HG03571 (cell line): ENCODE results near the gene MAP3K5.
A peak's percentile ranks its signal among the peaks of the same experiment; 100 is the strongest.

Source experiments
- ATAC-seq: cut with Tn5 transposase; IDR thresholded peaks from one replicate; pipeline ENCODE4 v1.9.1; 2021; ENCODE audit not compliant: unreplicated experiment

The MAP3K5 gene

DNA sequence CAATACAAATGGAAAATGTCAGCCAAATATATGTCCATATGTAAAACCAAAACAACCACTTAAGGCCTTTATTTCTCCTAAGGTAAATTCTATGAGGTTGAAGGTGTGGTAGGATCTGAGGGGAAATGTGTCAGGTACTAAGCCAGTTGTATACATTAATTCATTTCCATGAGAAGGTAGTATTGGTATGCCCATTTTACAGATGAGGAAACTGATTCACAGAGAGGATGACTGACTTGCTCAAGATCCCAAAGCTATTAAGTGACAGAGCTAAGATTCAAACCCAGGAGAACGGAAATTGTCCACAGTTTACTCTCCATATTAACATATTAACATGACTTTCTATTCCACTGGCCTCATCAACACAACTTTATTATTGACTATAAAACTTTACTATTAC is 177.9 kb downstream of the MAP3K5 start:
- no peak for ATAC-seq

DNA sequence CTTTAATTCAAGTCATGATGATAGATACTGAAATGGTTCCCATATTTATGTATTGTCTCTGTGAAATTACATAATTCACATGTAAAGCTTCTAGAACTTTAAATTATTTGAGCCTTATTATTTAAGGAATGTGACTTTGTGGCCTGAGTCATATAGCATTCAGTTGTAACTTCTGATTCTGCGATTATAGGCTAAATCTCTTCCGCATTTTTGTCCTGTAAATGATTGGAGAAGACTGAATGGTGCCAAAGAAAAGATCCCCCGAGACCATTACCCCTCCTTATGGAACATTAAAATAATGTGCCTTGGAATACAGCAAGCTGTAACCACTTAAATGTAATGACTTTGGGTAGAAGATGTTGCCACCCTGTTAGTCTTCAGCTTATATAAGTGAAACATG is 178.8 kb downstream of the MAP3K5 start:
- ATAC-seq: no peak

DNA sequence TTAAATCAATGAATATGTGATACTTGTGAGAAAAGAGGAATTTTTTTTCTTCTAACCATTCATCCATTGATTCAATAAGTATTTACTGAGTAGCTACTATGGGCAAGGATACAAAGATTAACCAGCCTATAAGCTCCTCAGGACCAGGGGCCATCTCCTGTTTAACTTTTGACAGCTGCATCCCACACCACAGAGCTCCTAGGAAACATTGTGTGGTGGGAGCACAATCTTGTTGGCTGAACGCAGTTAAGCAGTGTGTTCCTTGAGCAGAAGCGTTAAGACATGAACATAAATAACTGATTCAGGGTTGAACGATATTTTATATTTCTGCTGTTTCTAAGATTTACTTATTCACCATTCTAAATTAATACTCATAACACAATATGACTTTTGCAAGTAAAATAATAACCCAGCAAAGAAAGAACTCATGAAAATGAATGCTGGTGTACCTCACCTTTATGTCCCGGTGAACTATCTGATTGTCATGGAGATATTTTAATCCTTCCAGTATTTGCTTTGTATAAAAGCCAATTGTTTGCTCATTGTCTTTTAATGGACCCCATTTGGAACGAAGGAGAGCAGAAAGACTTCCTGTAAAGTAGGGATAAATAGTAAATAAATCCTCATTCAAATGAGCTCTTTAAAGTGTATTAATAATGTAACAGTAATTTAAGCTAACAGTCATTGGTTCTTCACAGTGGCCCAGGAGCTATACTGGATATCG is 179.4 kb downstream of the MAP3K5 start:
- no peak for ATAC-seq

DNA sequence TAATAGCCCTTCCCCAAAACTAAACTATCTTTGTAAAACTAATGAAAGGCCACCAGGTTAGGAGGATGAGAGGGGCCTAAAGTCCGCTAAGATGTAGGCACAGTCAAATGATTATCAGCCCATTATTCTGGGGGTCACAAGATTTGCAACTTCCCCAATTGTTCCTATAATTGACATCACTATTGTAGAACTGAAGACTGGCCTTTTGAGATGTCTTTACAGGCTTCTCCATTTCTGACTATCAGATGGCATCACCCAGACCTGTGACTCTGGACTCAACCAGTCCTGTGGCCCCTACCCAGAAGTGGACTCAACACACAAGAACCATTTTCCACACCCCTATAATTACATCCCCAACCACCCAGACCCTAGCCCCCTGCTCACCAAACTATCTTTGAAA is 180.5 kb downstream of the MAP3K5 start:
- ATAC-seq: no peak

DNA sequence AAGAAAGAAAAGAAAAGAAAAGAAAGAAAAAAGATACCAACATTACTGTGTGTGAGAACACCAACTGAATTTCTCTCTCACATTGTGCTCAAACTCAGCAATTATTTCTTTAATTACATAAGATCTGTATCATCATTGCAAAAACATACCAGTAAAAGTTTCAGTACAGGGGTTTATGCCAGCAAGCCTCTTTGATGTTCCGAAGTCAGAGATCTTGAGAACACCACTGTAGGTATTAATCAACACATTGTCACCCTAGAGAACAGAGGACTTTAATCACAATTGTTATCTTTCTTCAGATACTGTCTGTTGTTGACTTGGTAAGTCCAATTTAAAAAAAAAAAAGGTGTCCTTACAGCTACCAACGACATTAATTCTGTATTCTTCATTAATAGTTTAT is 181.1 kb downstream of the MAP3K5 start:
- ATAC-seq: no peak

DNA sequence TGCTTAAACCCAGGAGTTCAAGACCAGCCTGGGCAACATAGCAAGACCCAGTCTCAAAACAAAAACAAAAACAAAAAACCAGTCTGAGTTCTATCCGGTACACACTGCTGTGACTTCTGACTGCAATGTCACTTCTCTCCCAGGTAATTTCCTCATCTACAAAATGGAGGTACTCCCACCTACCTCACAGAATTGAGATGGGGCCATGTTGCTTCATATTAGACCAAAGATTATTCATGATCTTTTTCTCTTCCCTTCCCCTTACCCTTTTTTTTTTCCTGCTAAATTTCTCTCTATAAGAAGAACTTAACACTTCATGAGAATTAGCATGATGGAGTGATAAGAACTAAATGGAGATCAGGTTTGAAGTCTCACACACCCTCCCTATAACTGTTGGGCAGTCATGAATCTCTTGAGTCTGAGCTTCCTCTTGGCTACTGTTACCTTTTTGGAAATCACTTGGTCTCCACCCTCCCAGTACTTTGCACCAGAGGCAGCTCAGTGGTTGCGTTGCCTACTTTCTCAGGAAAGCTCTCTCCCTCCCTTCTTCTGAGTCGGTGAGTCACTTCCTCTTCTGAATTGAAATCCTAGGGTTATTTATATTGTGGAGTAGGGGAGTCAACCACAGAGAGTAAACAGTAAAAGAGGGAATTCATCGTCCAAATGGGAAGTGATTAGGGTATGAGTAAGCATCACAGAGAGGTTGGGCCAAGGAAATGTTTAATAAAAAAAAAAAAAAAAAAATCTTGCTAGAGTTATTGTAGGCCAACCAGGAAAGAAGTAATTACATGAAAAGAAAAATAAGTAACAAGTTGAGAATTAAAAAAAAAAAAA is 182.2 kb downstream of the MAP3K5 start:
- no peak for ATAC-seq

DNA sequence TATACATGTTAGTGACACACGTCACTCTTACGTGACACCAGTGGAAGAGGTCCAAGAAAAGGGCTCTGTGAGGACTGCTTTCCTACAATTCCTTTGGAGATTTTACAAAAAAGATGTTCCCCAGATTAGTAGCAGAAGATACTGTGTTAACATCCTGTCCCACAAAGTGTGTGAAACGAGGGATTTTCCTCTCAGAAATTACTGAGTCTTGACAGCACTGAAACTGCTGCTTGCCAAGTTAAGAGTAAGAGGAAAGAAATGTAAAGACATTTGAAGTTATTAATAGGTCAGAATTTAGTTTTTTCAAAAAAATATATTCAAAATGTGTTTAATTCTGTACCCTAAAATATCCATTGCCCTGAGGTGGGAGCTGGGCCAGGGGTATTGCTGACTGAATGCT is 183.3 kb downstream of the MAP3K5 start:
- no peak for ATAC-seq

DNA sequence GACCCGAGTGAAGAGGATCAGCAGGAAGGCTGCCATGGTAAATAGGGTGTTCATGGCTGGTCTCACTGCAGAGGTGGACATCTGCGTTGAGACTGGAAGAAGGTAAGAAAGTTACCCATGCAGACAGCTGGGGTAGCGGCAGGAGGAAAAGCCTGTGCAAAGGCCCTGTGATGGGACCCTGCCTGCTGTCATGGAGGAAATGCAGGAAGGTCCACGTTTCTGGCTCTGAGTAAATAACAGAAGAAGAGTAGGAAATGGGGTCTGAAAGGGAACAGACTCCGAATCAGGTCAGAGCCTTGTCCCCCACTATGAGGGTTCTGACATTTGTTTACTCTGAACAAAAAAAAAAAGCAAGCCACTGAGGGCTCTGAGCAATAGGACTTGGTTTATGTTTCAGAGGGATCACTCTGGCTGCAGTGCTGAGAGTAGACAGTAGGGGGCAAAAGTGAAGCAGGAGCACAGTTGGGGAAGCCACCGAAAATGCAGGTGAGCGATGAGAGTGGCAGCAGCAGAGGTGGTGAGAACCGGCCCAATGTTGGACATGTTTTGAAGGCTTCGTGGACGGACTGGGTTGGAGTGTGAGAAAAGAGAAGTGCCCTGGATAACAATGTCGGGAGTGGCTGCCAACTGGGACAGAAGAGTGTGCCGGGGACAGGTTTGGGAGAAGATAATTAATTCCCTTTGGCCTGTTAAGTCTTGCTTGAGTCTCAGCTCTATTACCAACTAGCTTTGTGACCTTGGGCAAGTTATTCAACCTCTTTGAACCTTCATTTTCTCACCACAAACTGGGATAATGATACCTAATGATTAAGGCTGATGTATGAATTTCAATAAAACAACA is 184.1 kb downstream of the MAP3K5 start:
- peak; percentile 65 for ATAC-seq

DNA sequence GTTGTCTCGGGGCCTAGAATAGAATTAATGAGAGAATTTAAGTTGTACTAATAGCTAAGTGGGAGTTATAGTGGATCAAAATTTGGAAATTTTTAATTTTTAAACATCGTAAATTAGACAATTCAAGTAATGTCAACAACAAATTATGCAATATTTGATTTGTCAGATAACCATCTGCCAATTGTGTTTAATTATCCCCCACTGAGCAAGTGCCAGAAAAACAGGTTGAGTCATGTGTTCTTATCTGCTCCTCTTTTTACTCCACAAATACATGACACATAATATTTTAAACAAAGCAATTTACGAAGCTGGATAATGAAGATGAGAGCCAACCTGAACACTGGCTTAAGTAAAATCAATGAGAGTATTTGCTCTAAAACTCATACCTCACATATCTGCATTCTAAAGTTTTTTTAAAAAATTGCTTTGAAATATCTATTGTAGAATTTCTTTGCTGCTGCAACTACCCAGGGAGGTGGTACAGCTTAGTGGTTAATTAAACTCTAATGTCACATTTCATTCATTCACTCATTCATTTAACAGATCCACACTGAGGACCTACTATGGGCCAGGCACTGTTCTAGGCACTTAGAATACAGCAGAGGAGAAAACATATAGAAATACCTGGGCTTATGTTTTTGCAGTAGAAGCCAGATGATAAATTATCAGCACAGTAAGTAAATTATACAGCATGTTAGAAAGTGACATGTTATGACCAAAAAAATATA is 184.9 kb downstream of the MAP3K5 start:
- ATAC-seq: no peak

DNA sequence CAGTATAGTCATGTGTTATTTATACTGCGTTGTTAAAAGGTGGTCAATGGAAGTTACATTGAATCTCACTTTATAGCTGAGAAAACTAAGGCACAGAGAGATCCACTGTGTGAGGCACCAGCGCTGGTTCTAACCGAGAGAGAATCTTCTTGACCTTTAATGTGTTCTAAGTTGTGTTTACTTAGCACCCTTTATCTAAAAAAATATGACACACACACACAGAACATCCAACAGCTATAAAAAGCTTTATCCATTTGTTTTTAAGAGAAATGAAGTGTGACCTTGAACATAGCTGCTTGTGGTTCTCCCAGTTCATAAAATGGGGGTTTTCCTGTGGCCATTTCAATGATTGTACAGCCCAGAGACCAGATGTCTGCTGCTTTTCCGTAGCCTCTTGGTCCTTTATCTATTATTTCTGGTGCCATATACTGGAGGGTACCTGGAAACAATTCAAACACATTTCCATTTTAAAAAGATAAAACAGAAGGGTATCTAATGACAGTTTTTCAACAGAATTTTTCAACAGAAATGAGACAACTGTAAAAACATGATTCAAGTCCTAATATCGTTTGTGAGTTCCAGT is 187.3 kb downstream of the MAP3K5 start:
- no peak for ATAC-seq

DNA sequence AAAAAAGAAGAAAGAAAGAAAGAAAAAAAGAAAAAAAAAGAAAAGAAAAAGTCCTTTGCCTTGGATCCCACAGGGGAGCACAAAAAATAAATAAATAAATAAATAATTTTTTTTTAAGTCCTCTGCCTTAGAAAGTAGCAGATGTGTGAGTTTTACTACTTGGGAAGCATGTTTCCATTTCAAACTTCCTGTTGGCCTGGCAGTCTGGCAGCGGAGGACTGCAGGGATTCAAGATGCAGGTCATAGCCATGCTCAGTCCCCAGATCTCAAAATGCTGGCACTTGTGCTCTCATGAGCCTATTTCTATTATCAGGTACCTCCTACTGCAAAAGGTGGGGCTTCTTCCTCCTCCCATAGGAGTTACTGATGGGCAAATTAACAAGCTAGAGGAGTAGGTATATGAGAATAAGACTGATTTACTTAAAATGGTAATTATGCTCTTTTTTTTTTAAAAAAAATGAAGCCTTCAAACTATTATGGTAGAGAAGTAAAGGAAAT is 187.9 kb downstream of the MAP3K5 start:
- no peak for ATAC-seq

DNA sequence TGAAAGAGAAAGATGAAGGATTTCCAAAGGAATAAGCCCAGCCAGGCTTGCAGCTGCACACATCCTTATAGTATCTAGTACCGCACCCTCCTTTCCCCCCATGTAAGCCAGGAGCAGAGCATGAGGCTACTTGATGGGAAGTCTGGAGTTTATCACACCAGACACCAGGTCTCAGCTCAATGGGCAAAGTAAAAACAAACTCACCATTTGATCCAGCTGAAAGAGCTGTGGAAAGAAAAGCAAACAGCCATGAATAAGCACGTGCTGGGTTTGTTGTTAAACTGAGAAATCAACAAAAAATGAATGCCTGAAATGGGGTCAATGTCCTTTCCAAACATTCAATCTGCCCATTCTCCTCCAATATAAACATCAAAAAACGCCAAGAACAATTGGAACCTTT is 191.5 kb downstream of the MAP3K5 start:
- ATAC-seq: no peak

DNA sequence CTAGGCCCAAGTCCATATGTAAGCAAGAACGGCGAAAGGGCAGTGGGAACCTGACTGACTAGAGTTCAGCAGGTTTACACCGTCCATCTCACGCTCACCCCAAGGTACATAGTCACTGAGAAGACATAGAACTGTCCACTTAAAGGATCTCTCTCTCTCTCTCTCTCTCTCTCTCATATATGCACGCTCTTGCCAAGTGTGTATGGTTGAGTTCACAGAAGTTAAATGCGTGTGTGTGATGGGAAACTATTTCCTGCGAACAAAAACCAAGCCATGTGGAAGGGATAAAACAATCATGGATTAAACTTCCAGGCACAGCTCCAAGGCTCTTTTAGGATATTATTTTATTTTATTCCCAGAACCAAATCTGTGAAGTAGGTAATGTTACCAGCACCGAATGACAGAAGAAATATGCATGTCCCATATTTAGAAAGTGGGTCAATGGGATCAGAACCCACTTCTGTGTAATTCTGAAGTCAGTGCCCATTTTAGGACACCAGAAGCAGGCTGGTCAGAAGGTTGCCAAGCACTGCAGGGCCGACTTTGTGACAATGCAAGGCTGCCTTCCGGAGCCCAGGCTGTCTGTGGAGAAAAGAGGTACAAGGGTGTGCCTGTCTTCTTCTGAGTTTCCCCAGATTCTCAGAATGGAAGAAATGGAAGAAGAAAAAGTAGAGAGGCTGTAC is 192.8 kb downstream of the MAP3K5 start:
- ATAC-seq: no peak

DNA sequence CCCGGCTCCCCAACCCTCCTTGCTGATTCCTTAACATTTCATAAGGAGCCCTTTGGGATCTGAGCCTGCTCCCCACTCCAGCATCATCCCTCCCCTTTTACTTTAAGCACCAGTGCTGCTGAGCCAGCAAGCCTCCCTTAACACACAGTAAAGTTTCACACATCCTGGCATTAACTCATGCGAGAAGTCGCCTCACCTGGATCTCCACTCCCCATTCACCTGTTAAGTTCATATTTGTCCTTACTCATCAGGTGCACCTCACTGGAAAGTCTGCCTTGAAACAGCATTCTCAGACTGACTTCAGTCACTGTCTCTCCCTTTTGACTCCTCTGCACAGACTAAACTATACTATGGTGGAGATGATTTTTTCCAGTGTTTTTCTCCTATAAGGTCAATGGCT is 194.2 kb downstream of the MAP3K5 start:
- ATAC-seq: no peak

DNA sequence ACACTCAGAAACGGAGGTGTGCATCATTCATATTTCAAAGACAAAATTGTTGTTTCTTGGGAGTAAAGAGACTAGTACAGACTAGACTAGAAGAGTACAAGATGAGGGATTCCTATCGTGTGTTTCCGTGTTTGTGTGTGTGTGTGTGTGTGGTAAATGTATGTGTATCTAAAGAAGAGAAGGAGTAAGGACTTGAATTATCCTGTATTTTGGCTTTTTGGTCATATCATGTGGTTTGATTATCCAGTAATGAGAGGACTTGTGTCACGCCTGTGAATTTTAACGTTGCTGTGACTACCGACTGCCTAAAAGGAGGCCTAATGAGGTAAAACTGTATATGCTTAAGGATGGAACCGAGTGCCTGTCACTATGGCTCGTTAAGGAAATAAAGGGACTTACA is 197.6 kb downstream of the MAP3K5 start:
- ATAC-seq: no peak

DNA sequence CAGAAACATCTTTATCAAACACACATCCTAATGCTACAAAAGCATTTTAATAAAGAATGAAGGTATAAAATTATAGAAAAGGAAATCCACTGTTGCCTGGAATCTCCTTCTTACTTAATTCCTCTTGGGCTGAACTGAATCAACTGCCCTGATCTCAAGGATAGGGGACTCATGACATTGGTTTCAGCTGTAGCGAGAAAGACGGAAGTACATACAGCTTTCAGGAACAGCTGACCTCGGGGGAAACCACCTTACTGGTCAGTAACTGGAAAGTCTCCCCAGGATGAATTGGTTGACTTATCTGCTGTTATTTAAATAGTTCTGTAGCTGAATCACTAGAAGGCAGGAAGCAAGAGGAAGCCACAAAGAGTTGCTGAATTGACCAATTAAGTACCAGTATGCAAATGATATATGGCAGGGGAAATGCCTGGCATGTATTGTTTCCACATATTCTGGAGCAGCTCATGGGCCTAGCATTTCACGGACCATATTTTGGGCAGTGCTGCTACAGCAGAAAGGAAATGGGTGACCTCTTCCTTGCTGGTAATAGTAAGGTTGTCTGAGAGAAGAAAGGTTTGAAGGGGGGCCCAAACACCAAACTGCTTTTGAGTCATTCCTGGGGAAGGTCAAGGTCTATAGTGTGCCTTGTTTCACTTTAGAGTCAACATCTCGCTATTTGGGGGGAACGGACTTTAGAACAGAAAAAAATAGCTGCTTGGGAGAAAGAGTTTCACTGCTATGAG is 198.4 kb downstream of the MAP3K5 start:
- ATAC-seq: peak; percentile 96

DNA sequence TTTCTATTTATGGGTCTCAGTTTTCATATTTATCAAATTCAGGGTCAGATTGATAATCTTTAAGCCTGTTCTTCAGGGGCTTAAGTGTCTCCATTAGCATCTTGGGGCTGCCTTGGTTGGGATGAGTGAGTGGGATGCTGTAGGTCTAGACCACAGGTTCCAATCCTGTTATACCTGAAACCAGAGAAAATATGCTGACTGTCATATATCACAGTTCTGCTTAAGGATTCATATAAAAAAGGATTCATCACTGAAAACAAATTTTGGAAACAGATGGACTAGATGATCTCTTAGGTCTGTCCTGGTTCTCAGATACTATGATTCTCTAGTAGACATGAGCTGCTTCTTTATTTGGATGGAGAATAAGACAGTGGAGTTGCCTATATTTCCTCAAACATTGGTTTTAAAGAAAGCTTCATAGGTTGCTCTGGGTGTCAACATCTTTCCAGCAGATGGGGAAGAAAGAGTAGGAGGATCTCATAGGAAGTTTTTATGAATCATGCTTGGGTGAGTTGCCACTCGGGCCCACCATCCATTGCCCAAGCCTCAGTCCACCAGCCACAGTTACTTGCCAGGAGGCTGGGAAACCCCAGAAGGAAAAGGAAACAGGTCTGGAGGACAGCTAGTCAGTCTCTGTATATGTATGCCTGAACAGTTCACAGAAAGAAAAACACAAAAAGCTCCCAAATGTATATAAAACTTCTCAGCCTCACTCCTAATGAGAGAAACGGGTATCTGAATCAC is 199.2 kb downstream of the MAP3K5 start:
- ATAC-seq: no peak

DNA sequence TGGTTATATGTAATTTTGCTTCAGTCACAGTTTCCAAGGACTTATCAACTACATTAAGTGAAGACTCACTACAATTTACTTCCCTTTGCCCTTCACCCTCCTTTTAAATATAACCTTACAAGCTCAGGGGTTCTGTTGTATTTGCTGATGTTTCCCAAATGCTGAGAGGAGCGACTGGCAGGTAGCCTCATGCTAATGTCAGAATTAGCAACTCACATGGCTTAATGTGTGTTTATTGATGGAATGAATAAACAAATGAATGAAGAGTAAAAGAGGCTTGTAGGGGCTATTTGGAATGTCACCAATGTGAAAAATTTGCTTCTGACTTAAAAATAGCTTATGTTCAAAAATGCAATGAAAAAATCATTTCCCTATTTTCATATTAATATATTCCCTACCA is 200.7 kb downstream of the MAP3K5 start:
- ATAC-seq: no peak
